Right hindlimb (tissue), 1 donor: ENCODE measurements around the gene PPP4R4.
"Not testable (repeated sequence)": the region's sequence is repeated elsewhere in the genome, so short reads cannot be mapped to it uniquely, and the experiment has no call there.

Source experiments
- DNase-seq: peaks from one replicate; pipeline ENCODE4 v3.0.0-alpha.2; 2018

PPP4R4 gene

DNA sequence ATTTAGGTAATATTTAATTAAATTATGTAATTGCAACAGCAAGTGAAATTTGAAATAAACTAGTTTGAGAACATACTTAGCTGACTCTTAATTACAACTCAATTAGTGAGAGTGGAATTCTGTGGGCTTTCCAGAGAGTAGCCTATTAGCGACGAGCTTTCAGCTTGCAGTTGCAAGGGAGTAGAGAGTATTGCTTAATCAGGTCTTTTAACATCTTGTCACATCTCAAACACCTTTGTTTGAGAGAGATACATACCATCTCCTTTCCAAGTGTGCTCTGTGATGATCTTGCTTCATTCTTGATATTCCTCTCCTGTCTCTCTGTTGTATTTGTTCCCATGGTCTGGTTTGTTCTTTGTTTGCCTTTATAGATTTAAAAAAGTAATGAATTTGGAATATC lies 7.7 kb downstream of the PPP4R4 start:
- DNase-seq: no peak

DNA sequence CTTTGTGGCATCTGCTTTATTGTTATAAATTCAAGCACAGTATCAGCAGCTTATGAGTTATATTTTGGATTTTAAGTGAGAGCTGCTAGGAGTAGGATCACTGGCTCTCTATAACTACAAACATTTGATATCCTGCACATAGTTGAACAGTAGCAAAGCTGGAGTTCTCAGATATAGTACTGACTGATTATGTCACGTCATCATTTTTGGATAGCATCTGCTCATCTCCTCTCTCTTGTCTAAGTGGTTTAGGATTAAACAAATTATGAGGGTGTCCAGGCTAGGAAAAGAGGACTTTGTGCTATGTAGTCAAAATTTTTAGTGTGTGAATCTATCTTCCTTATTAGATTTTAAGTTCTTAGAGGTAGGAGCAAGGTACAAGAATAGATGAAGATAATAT lies 18.4 kb downstream of the PPP4R4 start:
- DNase-seq: no peak

GRCh38 chr14:94193776-94194175 lies 19.7 kb downstream of the PPP4R4 start:
- no peak for DNase-seq

GRCh38 chr14:94196057-94196456 lies 21.9 kb downstream of the PPP4R4 start:
- DNase-seq: no peak

DNA sequence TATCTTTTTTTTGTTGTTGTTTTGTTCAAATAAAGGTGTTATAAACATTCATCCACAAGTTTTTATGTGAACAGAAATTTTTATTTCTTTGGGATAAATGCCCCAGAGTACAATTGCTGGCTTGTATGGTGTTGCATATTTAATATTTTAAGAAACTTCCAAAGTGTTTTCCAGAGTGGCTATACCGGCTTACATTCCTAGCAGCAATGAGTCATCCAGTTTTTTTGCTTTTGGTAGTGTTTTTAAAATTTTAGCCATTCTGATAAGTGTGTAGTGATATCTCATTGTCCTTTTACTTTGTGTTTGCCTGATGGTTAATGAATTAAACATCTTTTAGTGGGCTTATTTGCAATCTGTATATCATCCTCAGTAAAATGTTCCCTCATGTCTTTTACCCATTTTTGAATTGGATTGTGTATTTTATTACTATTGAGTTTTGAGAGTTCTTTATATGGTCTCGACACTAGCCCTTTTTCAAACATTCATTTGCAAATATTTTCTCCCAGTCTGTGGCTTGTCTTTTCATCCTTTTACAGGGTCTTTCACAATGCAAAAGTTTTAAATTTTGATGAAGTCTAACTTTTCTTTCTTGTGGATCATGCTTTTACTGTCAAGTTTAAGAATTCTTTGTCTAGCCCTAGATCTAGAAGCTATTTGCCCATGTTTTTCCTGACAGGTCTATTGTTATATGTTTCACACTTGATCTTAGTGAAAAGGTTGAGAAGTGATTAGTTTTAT lies 29.5 kb downstream of the PPP4R4 start:
- DNase-seq: no peak

DNA sequence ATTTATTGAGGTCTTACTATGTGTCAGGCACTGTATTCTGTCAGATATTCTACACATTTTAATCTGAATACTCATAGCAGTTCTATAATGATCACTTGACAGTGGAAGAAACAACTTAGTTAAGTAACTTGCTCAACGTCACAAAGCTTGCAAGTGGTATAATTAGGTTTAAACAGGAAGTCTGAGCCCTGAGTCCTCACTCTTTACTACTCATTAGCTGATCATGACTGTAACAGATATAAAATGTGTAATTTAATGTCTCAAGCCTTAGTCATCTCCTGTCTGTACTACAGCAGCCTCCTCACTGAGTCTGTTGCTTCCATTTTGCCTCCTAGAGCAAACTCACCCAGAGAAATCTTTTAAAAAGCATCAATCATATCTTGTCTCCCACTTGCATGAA lies 38.9 kb downstream of the PPP4R4 start:
- DNase-seq: no peak

DNA sequence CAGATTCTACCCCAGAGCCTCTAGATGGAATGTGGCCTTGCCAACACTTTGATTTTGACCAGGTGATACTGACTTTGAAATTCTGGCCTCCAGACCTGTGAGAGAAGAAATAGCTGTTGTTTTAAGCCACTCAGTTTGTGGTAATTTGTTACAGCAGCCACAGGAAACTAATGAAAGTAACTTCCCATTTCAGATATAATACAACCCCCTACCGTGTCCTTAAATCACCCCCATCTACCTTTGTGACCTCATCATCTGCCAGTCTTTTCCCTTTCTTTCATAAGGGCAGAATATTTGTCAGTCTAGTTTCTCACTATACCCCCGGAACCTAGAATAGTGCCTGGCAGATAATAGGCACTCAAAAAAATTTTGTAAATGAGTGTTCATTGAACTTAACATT lies 39.6 kb downstream of the PPP4R4 start:
- no peak for DNase-seq

GRCh38 chr14:94217116-94217515 lies 43.0 kb downstream of the PPP4R4 start:
- no peak for DNase-seq

- not testable (repeated sequence) for DNase-seq
These were observed 44.2 kb downstream of the PPP4R4 start for GRCh38 chr14:94218198-94218886.

GRCh38 chr14:94224040-94224439 lies 49.9 kb downstream of the PPP4R4 start:
- no peak for DNase-seq

- DNase-seq: no peak
These were observed 51.6 kb downstream of the PPP4R4 start for GRCh38 chr14:94225460-94226378.

GRCh38 chr14:94227029-94227428 lies 52.9 kb downstream of the PPP4R4 start:
- no peak for DNase-seq

- no peak for DNase-seq
These were observed 62.9 kb downstream of the PPP4R4 start for GRCh38 chr14:94237046-94237445.

- DNase-seq: no peak
These were observed 63.9 kb downstream of the PPP4R4 start for GRCh38 chr14:94237983-94238382.

GRCh38 chr14:94239406-94239805 lies 65.3 kb downstream of the PPP4R4 start:
- DNase-seq: no peak

- DNase-seq: no peak
These were observed 70.1 kb downstream of the PPP4R4 start for GRCh38 chr14:94244182-94244581.

GRCh38 chr14:94264195-94264594 lies 90.1 kb downstream of the PPP4R4 start:
- not testable (repeated sequence) for DNase-seq

- DNase-seq: no peak
These were observed 93.2 kb downstream of the PPP4R4 start for GRCh38 chr14:94267352-94267751.

GRCh38 chr14:94268582-94268981 lies 94.5 kb downstream of the PPP4R4 start:
- DNase-seq: not testable (repeated sequence)

DNA sequence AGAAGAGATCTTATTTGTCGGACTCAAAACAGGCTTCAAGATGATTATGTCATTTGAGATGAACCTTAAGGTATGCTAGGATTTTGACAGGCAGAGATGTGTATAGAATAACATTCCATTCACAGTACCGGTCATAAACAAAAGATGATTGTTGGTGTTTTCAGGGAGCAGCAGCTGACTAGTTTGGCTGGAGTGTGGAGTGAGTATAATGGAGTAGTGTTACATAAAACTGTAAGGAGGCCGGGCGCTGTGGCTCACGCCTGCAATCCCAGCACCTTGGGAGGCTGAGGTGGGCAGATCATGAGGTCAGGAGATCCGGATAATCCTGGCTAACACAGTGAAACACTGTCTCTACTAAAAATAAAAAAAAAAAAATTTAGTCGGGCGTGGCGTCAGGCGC lies 95.0 kb downstream of the PPP4R4 start:
- no peak for DNase-seq

- DNase-seq: not testable (repeated sequence)
These were observed 102.9 kb downstream of the PPP4R4 start for GRCh38 chr14:94276898-94277561.

DNA sequence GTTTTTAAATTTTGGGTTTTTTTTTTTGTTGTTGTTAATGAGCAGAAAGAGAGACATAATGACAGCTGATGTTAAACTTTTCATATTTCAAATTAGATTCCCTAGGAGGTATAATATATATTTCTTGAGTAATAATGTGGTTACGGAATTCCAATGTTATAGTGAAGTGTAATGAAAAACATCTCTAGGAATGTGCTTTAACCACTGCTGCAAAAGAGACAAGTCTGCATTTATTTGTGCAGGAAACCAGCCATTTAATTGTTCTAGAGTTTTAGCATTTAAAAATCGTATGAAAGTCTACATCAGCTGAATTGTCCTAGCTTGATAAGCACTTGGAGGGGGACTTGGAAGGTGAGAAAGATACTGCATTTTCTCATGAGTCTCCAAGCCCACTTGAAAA lies 104.6 kb downstream of the PPP4R4 start:
- DNase-seq: no peak
